OCI-LY7 (cell line): ENCODE measurements around the gene RAB26. TPM values are rescaled to one million over a fixed set of nuclear protein-coding genes. Genes with fewer than 3 reads are reported as not detected.
"Not testable (repeated sequence)": the region's sequence is repeated elsewhere in the genome, so short reads cannot be mapped to it uniquely, and the experiment has no call there.

Experiments used
- BruUV-seq: library from RNA; stranded (reverse); fragments of 400-500 nt; replicated peaks from 2 replicates; lab custom pipeline; 2021; lab: Mats Ljungman, UMichigan
- CTCF ChIA-PET: fragments of 300-600 bp; sonication (Branson Sonifier 250); formaldehyde crosslinking; loops from one replicate; lab custom pipeline; 2022; ENCODE audit warnings: antibody characterized with exemption; ENCODE audit not compliant: unreplicated experiment; lab: Charles Lee
- POLR2A ChIA-PET: fragments of 300-600 bp; sonication (Branson Sonifier 250); formaldehyde crosslinking; loops from one replicate; lab custom pipeline; 2022; ENCODE audit warnings: antibody characterized with exemption; lab: Charles Lee
- DNase-seq: peaks from one replicate; pipeline ENCODE4 v3.0.0-alpha.2; 2015; ENCODE audit warnings: low spot score
- H2AFZ ChIP-seq: fragments of 200-600 bp; sonication (generic), shearing (Covaris generic); 2 replicates; pipeline ENCODE4 v1.6.1; 2014; ENCODE audit warnings: mild to moderate bottlenecking, antibody characterized with exemption, low read length, moderate library complexity
- H3K27ac ChIP-seq: fragments of 200-600 bp; sonication (generic); 2 replicates; pipeline ENCODE4 v1.5.1; 2014; ENCODE audit warnings: mixed run types, low read depth, mild to moderate bottlenecking, moderate library complexity, low read length, inconsistent platforms; ENCODE audit not compliant: poor library complexity, severe bottlenecking
- H3K36me3 ChIP-seq: fragments of 200-600 bp; sonication (generic); 2 replicates; pipeline ENCODE4 v1.6.1; 2014; ENCODE audit warnings: mild to moderate bottlenecking, antibody characterized with exemption, low read length, moderate library complexity, mixed read lengths; ENCODE audit not compliant: insufficient read depth
- H3K4me1 ChIP-seq: fragments of 200-600 bp; sonication (generic); 2 replicates; pipeline ENCODE4 v1.5.1; 2014; ENCODE audit warnings: mild to moderate bottlenecking, low read length; ENCODE audit not compliant: insufficient read depth, poor library complexity, severe bottlenecking
- H3K4me2 ChIP-seq: fragments of 200-600 bp; sonication (generic); 2 replicates; pipeline ENCODE4 v1.6.1; 2014; ENCODE audit warnings: mild to moderate bottlenecking, low read length
- H3K4me3 ChIP-seq: fragments of 200-600 bp; sonication (generic); 2 replicates; pipeline ENCODE4 v1.5.1; 2014; ENCODE audit warnings: mild to moderate bottlenecking, low read depth, low read length; ENCODE audit not compliant: poor library complexity, severe bottlenecking
- H3K79me2 ChIP-seq: fragments of 200-600 bp; sonication (generic); 2 replicates; pipeline ENCODE4 v1.6.1; 2016; ENCODE audit warnings: low read depth, mild to moderate bottlenecking, low read length, moderate library complexity, mixed read lengths; ENCODE audit not compliant: insufficient read depth
- H3K9me2 ChIP-seq: fragments of 200-600 bp; sonication (generic); 2 replicates; pipeline ENCODE4 v1.6.1; 2016; ENCODE audit warnings: mild to moderate bottlenecking, low read length, mixed read lengths; ENCODE audit not compliant: insufficient read depth
- H3K9me3 ChIP-seq: fragments of 200-600 bp; sonication (generic); 2 replicates; pipeline ENCODE4 v1.6.1; 2014; ENCODE audit warnings: mild to moderate bottlenecking, mixed run types, low read length, mixed read lengths
- H4K20me1 ChIP-seq: fragments of 200-600 bp; sonication (generic); 2 replicates; pipeline ENCODE4 v1.6.1; 2014; ENCODE audit warnings: mild to moderate bottlenecking, antibody characterized with exemption, low read length, moderate library complexity, mixed read lengths; ENCODE audit not compliant: insufficient read depth
- CTCF ChIP-seq: fragments of 200-600 bp; sonication (generic); conservative IDR thresholded peaks from 2 replicates; pipeline ENCODE4 v1.5.1; 2014; ENCODE audit warnings: mild to moderate bottlenecking, antibody characterized with exemption, low read length, moderate library complexity, mixed read lengths
- EZH2phosphoT487 ChIP-seq: fragments of 200-600 bp; sonication (generic); IDR thresholded peaks from 2 replicates; pipeline ENCODE4 v1.6.1; 2018; ENCODE audit warnings: low read depth, borderline replicate concordance, mild to moderate bottlenecking, mixed run types, antibody characterized with exemption, low read length, moderate library complexity, mixed read lengths
- intact Hi-C: fragments of 100-400 bp; cut with micrococcal nuclease; formaldehyde crosslinking; loops from one replicate; pipeline ENCODE4 v1.10.0; 2022; ENCODE audit not compliant: unreplicated experiment
- total RNA-seq, 2 experiments: library from RNA; depleted of rRNA in 1 of 2; stranded (reverse); fragments of >200 nt in 1 of 2; shearing (Covaris generic) in 1 of 2; gene quantifications; 2 replicates each; pipeline ENCODE4 v1.2.3, GENCODE V29; 2014 to 2022

The RAB26 gene
- total RNA-seq, 2 experiments from 2014 or later = 5.0 to 9.5 TPM

GRCh38 chr16:2117960-2118722, 30.3 kb upstream of the RAB26 start:
- POLR2A ChIA-PET, H3K4me1 ChIP-seq, H2AFZ ChIP-seq, H3K9me2 ChIP-seq, CTCF ChIA-PET, intact Hi-C loops, H4K20me1 ChIP-seq, H3K4me2 ChIP-seq, H3K36me3 ChIP-seq, H3K27ac ChIP-seq, H3K79me2 ChIP-seq, H3K4me3 ChIP-seq, DNase-seq, H3K9me3 ChIP-seq: not testable (repeated sequence)
- BruUV-seq = TSS peak; percentile 83

GRCh38 chr16:2121325-2121724, 27.1 kb upstream of the RAB26 start:
- H3K4me3 ChIP-seq, H3K79me2 ChIP-seq, POLR2A ChIA-PET, H3K27ac ChIP-seq, BruUV-seq, H3K9me3 ChIP-seq, H2AFZ ChIP-seq, H4K20me1 ChIP-seq, H3K9me2 ChIP-seq, H3K4me2 ChIP-seq, H3K36me3 ChIP-seq, H3K4me1 ChIP-seq: not testable (repeated sequence)
- peak; percentile 61 for TF ChIP-seq CTCF
- intact Hi-C loops = loop anchor here (1.0 kb wide), 1 partner anchor 19 kb away; no protein-coding TSS in a partner anchor
- peak; percentile 50 for DNase-seq
- CTCF ChIA-PET = interaction anchor here (0.6 kb wide), 1 partner anchor 18 kb away, joined by 3 read pairs; no protein-coding TSS in a partner anchor

- ChIA-PET POLR2A (no interaction called here), CTCF (no interaction called here)
- no peak overlapping the region for H3K27ac ChIP-seq
- no peaks in the 10 kb centered on the region for H3K79me2 ChIP-seq
- no peak overlapping the region for H3K4me3 ChIP-seq
- TF ChIP-seq CTCF = no peak
- TF ChIP-seq EZH2phosphoT487 = no peak
- intact Hi-C loops = loop anchor here (1.0 kb wide), 1 partner anchor 18 kb away; no protein-coding TSS in a partner anchor
- H3K9me3 ChIP-seq = no peaks in the 10 kb centered on the region
- H3K4me1 ChIP-seq = no peaks in the 10 kb centered on the region
- H3K4me2 ChIP-seq = no peak overlapping the region
- no peaks in the 10 kb centered on the region for H4K20me1 ChIP-seq
- no TSS peak for BruUV-seq
- no peaks in the 10 kb centered on the region for H3K9me2 ChIP-seq
- H3K36me3 ChIP-seq = no peaks in the 10 kb centered on the region
- no peak overlapping the region for H2AFZ ChIP-seq
- no peak for DNase-seq
These were observed 26.6 kb upstream of the RAB26 start for GRCh38 chr16:2121853-2122252.
